ENCODE results near the gene RNF141.

Gene RNF141

DNA sequence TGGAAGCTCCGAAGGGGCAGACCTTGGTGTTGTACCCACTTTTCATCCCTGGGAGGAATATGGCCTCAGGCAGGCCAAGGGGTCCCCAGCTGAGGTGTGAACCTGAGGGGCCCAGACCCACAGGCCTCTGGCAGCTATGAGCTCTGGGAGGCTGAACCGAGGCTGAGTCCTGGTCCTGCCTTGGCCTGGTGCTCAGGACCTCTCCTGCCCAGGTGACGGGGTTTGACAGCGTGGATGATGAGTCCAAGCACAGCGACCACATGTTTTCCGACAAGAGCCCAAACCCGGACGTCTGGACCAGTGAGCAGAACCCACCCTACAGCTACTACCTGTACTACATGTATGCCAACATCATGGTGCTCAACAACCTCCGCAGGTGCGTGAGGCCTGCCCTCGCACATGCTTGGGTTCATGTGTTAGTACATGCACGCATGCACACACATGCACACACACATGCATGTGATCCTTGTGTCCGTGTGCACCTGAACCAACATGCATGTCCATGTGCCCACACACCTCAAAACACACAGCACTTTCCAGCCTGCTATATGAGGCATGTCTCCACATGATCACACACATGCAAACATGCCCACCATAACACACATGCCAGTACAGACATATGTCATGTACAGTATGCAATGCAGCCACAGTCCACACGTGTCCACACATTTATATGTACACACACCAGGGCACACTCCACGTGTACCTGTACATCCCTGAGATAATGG is 40.9 kb downstream of the RNF141 start:
- no peak for FAIRE-seq
- TF ChIP-seq CTCF (IDR thresholded peaks at IDR 0.05; ENCODE audit: insufficient read depth, missing control alignments) = no peak
- DNase-seq (ENCODE audit: insufficient read length, low spot score) = no peak

GRCh38 chr11:10499452-10499851 is 41.5 kb downstream of the RNF141 start:
- DNase-seq (ENCODE audit: insufficient read length, low spot score) = no peak
- no peak for TF ChIP-seq CTCF (IDR thresholded peaks at IDR 0.05; ENCODE audit: insufficient read depth, missing control alignments)

GRCh38 chr11:10498426-10499250 is 42.3 kb downstream of the RNF141 start:
- DNase-seq (ENCODE audit: insufficient read length, low spot score) (no peak), FAIRE-seq (no peak)
- no peak for TF ChIP-seq CTCF (IDR thresholded peaks at IDR 0.05; ENCODE audit: insufficient read depth, missing control alignments)

More at GRCh38 chr11:10499452-10499851, 41.5 kb downstream of the RNF141 start:
- no peak for FAIRE-seq

DNA sequence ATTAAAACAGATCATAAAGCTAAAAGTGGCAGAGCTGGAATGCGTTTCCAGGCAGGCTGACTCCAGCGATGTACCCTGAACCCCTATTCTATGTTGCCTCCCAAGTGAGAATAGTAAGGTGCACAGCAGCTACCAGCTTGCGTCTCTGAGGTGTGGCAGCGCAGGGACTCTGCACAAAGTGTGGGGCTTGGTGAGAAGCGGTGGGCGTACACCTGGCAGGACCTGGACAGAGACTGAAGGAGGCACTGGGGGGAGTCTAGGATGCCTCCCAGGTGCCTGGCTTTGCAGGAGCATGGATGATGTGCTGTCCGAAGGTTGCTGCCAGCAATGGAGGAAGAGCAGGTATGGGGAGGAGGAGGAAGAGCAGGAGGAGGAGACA is 43.0 kb downstream of the RNF141 start:
- TF ChIP-seq CTCF (IDR thresholded peaks at IDR 0.05; ENCODE audit: insufficient read depth, missing control alignments) = no peak
- DNase-seq (ENCODE audit: insufficient read length, low spot score) (no peak), FAIRE-seq (no peak)

GRCh38 chr11:10497371-10498021 is 43.5 kb downstream of the RNF141 start:
- TF ChIP-seq CTCF (IDR thresholded peaks at IDR 0.05; ENCODE audit: insufficient read depth, missing control alignments) = no peak
- DNase-seq (ENCODE audit: insufficient read length, low spot score) = peak; percentile 75
- peak; percentile 72 for FAIRE-seq

DNA sequence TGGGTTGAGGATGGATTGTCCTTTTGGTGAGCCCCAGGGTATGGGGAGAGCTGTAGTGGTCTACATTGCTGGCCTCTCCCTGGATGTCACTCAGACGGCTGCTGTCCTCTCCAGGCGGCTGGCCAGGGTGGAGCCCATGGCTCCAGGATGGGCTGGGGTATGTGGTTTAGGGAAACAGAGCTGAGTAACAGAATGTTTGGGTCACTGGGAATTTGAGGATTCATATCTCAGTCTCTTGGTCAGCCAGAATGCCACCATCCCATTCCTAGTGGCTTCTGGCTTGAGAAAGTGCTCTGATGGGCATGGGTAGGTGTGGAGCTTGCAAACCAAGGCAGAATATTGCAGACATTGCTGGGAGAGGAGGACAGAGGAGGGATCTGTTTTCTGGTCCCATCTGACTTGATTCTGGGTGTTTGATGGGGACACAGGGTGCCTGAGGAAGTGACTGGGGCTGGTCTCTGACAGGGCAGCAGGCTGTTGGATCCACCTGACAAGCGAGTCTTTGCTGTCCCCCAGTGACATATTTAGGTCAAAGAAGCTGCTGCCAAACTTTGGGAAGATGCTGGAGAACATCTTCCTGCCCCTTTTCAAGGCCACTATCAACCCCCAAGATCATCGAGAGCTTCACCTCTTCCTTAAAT is 44.6 kb downstream of the RNF141 start:
- no peak for TF ChIP-seq CTCF (IDR thresholded peaks at IDR 0.05; ENCODE audit: insufficient read depth, missing control alignments)
- peak; percentile 2 for DNase-seq (ENCODE audit: insufficient read length, low spot score)
- FAIRE-seq = no peak

Measured in D721Med (cell line).